Measurements from ENCODE around the gene ACOXL. TPM values are rescaled to one million over a fixed set of nuclear protein-coding genes. Genes with fewer than 3 reads are reported as not detected.

Gene ACOXL
- total RNA-seq, 3 donors from 2014 or later (not counting 1 experiment from before 2014, with no cell fraction given), result not detected

- no peak for ATAC-seq
- TF ChIP-seq CTCF (IDR thresholded peaks at IDR 0.05), result no peak
- no peaks in the 10 kb centered on the region for H3K9me3 Mint-ChIP-seq
Observed at GRCh38 chr2:111035830-111036441, 303.6 kb downstream of the ACOXL start.

GRCh38 chr2:111037128-111037527 lies 304.8 kb downstream of the ACOXL start:
- DNase-seq (no peak), ATAC-seq (no peak)
- WGBS (ENCODE audit: insufficient coverage), result 68% methylated on average over 3 of the region's 3 CpGs
- peaks cover 0 to 1% of the 10 kb centered on the region in 2 donors for H3K4me1 Mint-ChIP-seq
- H3K9me3 Mint-ChIP-seq, result no peaks in the 10 kb centered on the region
- no peaks in the 10 kb centered on the region for H3K36me3 Mint-ChIP-seq
- no peak overlapping the region for H3K4me3 ChIP-seq (ENCODE audit: low read length)
- H3K27me3 ChIP-seq (ENCODE audit: control insufficient read depth, insufficient read depth, low read length), result no peaks in the 10 kb centered on the region
- H3K27ac Mint-ChIP-seq, result no peak overlapping the region
- TF ChIP-seq CTCF (IDR thresholded peaks at IDR 0.05), result no peak
- intact Hi-C loops (cut with micrococcal nuclease), result no loop called here
- no peaks in the 10 kb centered on the region for H3K36me3 ChIP-seq (ENCODE audit: control insufficient read depth, insufficient read depth, low read length)
- H3K4me3 Mint-ChIP-seq, result no peak overlapping the region
- no peak overlapping the region for H3K27ac ChIP-seq (ENCODE audit: low read length)
- peaks cover 12% of the 10 kb centered on the region for H3K4me1 ChIP-seq (ENCODE audit: control insufficient read depth, insufficient read depth, low read length)
- H3K9me3 ChIP-seq (ENCODE audit: control insufficient read depth, insufficient read depth, low read length), result no peaks in the 10 kb centered on the region
- H3K27me3 Mint-ChIP-seq (ENCODE audit: low read depth in 2 of 2), result peaks cover 11 to 15% of the 10 kb centered on the region in 2 donors

More at GRCh38 chr2:111035830-111036441, 303.6 kb downstream of the ACOXL start:
- Histone ChIP-seq H3K9me3 (ENCODE audit: control insufficient read depth, insufficient read depth, low read length) (no peaks in the 10 kb centered on the region), H3K27me3 (ENCODE audit: control insufficient read depth, insufficient read depth, low read length) (no peaks in the 10 kb centered on the region), H3K36me3 (ENCODE audit: control insufficient read depth, insufficient read depth, low read length) (no peaks in the 10 kb centered on the region), H3K27ac (ENCODE audit: low read length) (no peak overlapping the region), H3K4me1 (ENCODE audit: control insufficient read depth, insufficient read depth, low read length) (peaks cover 12% of the 10 kb centered on the region), H3K4me3 (ENCODE audit: low read length) (no peak overlapping the region)
- Mint-ChIP-seq H3K4me3 (no peak overlapping the region), H3K36me3 (no peaks in the 10 kb centered on the region), H3K4me1 (no peaks in the 10 kb centered on the region), H3K27me3 (ENCODE audit: low read depth in 2 of 2) (peaks cover 10 to 22% of the 10 kb centered on the region in 2 donors), H3K27ac (no peak overlapping the region)
- intact Hi-C loops (cut with micrococcal nuclease), result no loop called here
- 81% methylated on average over 3 of the region's 5 CpGs for WGBS (ENCODE audit: insufficient coverage)
- DNase-seq, result no peak

GRCh38 chr2:111039628-111040383 lies 307.4 kb downstream of the ACOXL start:
- peaks cover 0 to 5% of the 10 kb centered on the region in 2 donors for H3K4me1 Mint-ChIP-seq
- ATAC-seq (no peak), DNase-seq (no peak)
- 85% methylated on average over 5 of the region's 5 CpGs for WGBS (ENCODE audit: insufficient coverage)
- TF ChIP-seq CTCF (IDR thresholded peaks at IDR 0.05), result no peak
- no peaks in the 10 kb centered on the region for H3K36me3 Mint-ChIP-seq
- intact Hi-C loops (cut with micrococcal nuclease), result no loop called here
- Histone ChIP-seq H3K36me3 (ENCODE audit: control insufficient read depth, insufficient read depth, low read length) (no peaks in the 10 kb centered on the region), H3K27me3 (ENCODE audit: control insufficient read depth, insufficient read depth, low read length) (no peaks in the 10 kb centered on the region), H3K9me3 (ENCODE audit: control insufficient read depth, insufficient read depth, low read length) (no peaks in the 10 kb centered on the region), H3K4me3 (ENCODE audit: low read length) (no peak overlapping the region), H3K27ac (ENCODE audit: low read length) (no peak overlapping the region), H3K4me1 (ENCODE audit: control insufficient read depth, insufficient read depth, low read length) (peaks cover 6% of the 10 kb centered on the region)
- no peak overlapping the region for H3K4me3 Mint-ChIP-seq
- peaks cover 18 to 21% of the 10 kb centered on the region in 2 donors for H3K27me3 Mint-ChIP-seq (ENCODE audit: low read depth in 2 of 2)
- H3K9me3 Mint-ChIP-seq, result no peaks in the 10 kb centered on the region
- no peak overlapping the region for H3K27ac Mint-ChIP-seq

All from natural killer cell (primary cell).